ENCODE results near the gene RAB30. TPM values are rescaled to one million over a fixed set of nuclear protein-coding genes. Genes with fewer than 3 reads are reported as not detected.

Gene RAB30
- polyA plus RNA-seq, 2 donors: 0.90 to 1.8 TPM

GRCh38 chr11:83006877-83007330 lies 64.8 kb downstream of the RAB30 start:
- Histone ChIP-seq H3K9me3 (ENCODE audit: control insufficient read depth in 2 of 2, insufficient read depth in 1 of 2, low read depth in 1 of 2, low read length in 1 of 2) (no peaks in the 10 kb centered on the region), H3K27me3 (ENCODE audit: control insufficient read depth in 1 of 2, insufficient read depth in 2 of 2, low read length in 2 of 2) (no peaks in the 10 kb centered on the region), H3K36me3 (ENCODE audit: control insufficient read depth in 2 of 2, insufficient read depth in 2 of 2, low read length in 1 of 2) (no peaks in the 10 kb centered on the region), H3K27ac (ENCODE audit: low read depth in 2 of 2, low read length in 1 of 2) (no peak overlapping the region), H3K4me1 (ENCODE audit: control insufficient read depth in 2 of 2, insufficient read depth in 2 of 2, low read length in 1 of 2) (peaks cover 0 to 7% of the 10 kb centered on the region in 2 donors), H3K4me3 (ENCODE audit: low read depth in 1 of 2, low read length in 2 of 2) (no peak overlapping the region)
- 50 to 69% methylated on average over 1 of the region's 1 CpG for WGBS, 2 donors

GRCh38 chr11:83004746-83005556 lies 66.7 kb downstream of the RAB30 start:
- no peaks in the 10 kb centered on the region for H3K9me3 ChIP-seq (ENCODE audit: control insufficient read depth in 2 of 2, insufficient read depth in 1 of 2, low read depth in 1 of 2, low read length in 1 of 2)
- peaks cover 0 to 7% of the 10 kb centered on the region in 2 donors for H3K4me1 ChIP-seq (ENCODE audit: control insufficient read depth in 2 of 2, insufficient read depth in 2 of 2, low read length in 1 of 2)
- WGBS, 2 donors: 85 to 90% methylated on average over 2 of the region's 2 CpGs
- H3K27ac ChIP-seq (ENCODE audit: low read depth in 2 of 2, low read length in 1 of 2): no peak overlapping the region
- no peaks in the 10 kb centered on the region for H3K36me3 ChIP-seq (ENCODE audit: control insufficient read depth in 2 of 2, insufficient read depth in 2 of 2, low read length in 1 of 2)
- H3K27me3 ChIP-seq (ENCODE audit: control insufficient read depth in 1 of 2, insufficient read depth in 2 of 2, low read length in 2 of 2): no peaks in the 10 kb centered on the region
- no peak overlapping the region for H3K4me3 ChIP-seq (ENCODE audit: low read depth in 1 of 2, low read length in 2 of 2)

- Histone ChIP-seq H3K27ac (ENCODE audit: low read depth in 2 of 2, low read length in 1 of 2) (no peak overlapping the region), H3K36me3 (ENCODE audit: control insufficient read depth in 2 of 2, insufficient read depth in 2 of 2, low read length in 1 of 2) (no peaks in the 10 kb centered on the region), H3K4me1 (ENCODE audit: control insufficient read depth in 2 of 2, insufficient read depth in 2 of 2, low read length in 1 of 2) (peaks cover 0 to 2% of the 10 kb centered on the region in 2 donors), H3K4me3 (ENCODE audit: low read depth in 1 of 2, low read length in 2 of 2) (no peak overlapping the region), H3K9me3 (ENCODE audit: control insufficient read depth in 2 of 2, insufficient read depth in 1 of 2, low read depth in 1 of 2, low read length in 1 of 2) (no peaks in the 10 kb centered on the region), H3K27me3 (ENCODE audit: control insufficient read depth in 1 of 2, insufficient read depth in 2 of 2, low read length in 2 of 2) (no peaks in the 10 kb centered on the region)
- 97% methylated on average over 3 of the region's 3 CpGs for WGBS, 2 donors
Measured at GRCh38 chr11:83002522-83002921, 69.2 kb downstream of the RAB30 start.

- no peaks in the 10 kb centered on the region for H3K36me3 ChIP-seq (ENCODE audit: control insufficient read depth in 2 of 2, insufficient read depth in 2 of 2, low read length in 1 of 2)
- H3K9me3 ChIP-seq (ENCODE audit: control insufficient read depth in 2 of 2, insufficient read depth in 1 of 2, low read depth in 1 of 2, low read length in 1 of 2): no peaks in the 10 kb centered on the region
- WGBS, 2 donors: 69 to 80% methylated on average over 3 of the region's 3 CpGs
- H3K4me3 ChIP-seq (ENCODE audit: low read depth in 1 of 2, low read length in 2 of 2): no peak overlapping the region
- H3K27ac ChIP-seq (ENCODE audit: low read depth in 2 of 2, low read length in 1 of 2): no peak overlapping the region
- H3K27me3 ChIP-seq (ENCODE audit: control insufficient read depth in 1 of 2, insufficient read depth in 2 of 2, low read length in 2 of 2): no peaks in the 10 kb centered on the region
- H3K4me1 ChIP-seq (ENCODE audit: control insufficient read depth in 2 of 2, insufficient read depth in 2 of 2, low read length in 1 of 2): peaks cover 0 to 2% of the 10 kb centered on the region in 2 donors
Measured at GRCh38 chr11:83002053-83002452, 69.6 kb downstream of the RAB30 start.

- no peak overlapping the region for H3K4me3 ChIP-seq (ENCODE audit: low read depth in 1 of 2, low read length in 2 of 2)
- H3K27ac ChIP-seq (ENCODE audit: low read depth in 2 of 2, low read length in 1 of 2): no peak overlapping the region
- peaks cover 0 to 4% of the 10 kb centered on the region in 2 donors for H3K4me1 ChIP-seq (ENCODE audit: control insufficient read depth in 2 of 2, insufficient read depth in 2 of 2, low read length in 1 of 2)
- no peaks in the 10 kb centered on the region for H3K9me3 ChIP-seq (ENCODE audit: control insufficient read depth in 2 of 2, insufficient read depth in 1 of 2, low read depth in 1 of 2, low read length in 1 of 2)
- no peaks in the 10 kb centered on the region for H3K27me3 ChIP-seq (ENCODE audit: control insufficient read depth in 1 of 2, insufficient read depth in 2 of 2, low read length in 2 of 2)
- H3K36me3 ChIP-seq (ENCODE audit: control insufficient read depth in 2 of 2, insufficient read depth in 2 of 2, low read length in 1 of 2): no peaks in the 10 kb centered on the region
- WGBS, 2 donors: 95 to 96% methylated on average over 6 of the region's 6 CpGs
Measured at GRCh38 chr11:83000381-83000780, 71.3 kb downstream of the RAB30 start.

GRCh38 chr11:82999232-82999631 lies 72.5 kb downstream of the RAB30 start:
- no peaks in the 10 kb centered on the region for H3K27me3 ChIP-seq (ENCODE audit: control insufficient read depth in 1 of 2, insufficient read depth in 2 of 2, low read length in 2 of 2)
- H3K4me3 ChIP-seq (ENCODE audit: low read depth in 1 of 2, low read length in 2 of 2): no peak overlapping the region
- H3K4me1 ChIP-seq (ENCODE audit: control insufficient read depth in 2 of 2, insufficient read depth in 2 of 2, low read length in 1 of 2): peaks cover 0 to 4% of the 10 kb centered on the region in 2 donors
- H3K36me3 ChIP-seq (ENCODE audit: control insufficient read depth in 2 of 2, insufficient read depth in 2 of 2, low read length in 1 of 2): no peaks in the 10 kb centered on the region
- H3K9me3 ChIP-seq (ENCODE audit: control insufficient read depth in 2 of 2, insufficient read depth in 1 of 2, low read depth in 1 of 2, low read length in 1 of 2): no peaks in the 10 kb centered on the region
- no peak overlapping the region for H3K27ac ChIP-seq (ENCODE audit: low read depth in 2 of 2, low read length in 1 of 2)

GRCh38 chr11:82998697-82999096 lies 73.0 kb downstream of the RAB30 start:
- Histone ChIP-seq H3K27me3 (ENCODE audit: control insufficient read depth in 1 of 2, insufficient read depth in 2 of 2, low read length in 2 of 2) (no peaks in the 10 kb centered on the region), H3K27ac (ENCODE audit: low read depth in 2 of 2, low read length in 1 of 2) (no peak overlapping the region), H3K9me3 (ENCODE audit: control insufficient read depth in 2 of 2, insufficient read depth in 1 of 2, low read depth in 1 of 2, low read length in 1 of 2) (no peaks in the 10 kb centered on the region), H3K36me3 (ENCODE audit: control insufficient read depth in 2 of 2, insufficient read depth in 2 of 2, low read length in 1 of 2) (no peaks in the 10 kb centered on the region), H3K4me1 (ENCODE audit: control insufficient read depth in 2 of 2, insufficient read depth in 2 of 2, low read length in 1 of 2) (peaks cover 0 to 4% of the 10 kb centered on the region in 2 donors), H3K4me3 (ENCODE audit: low read depth in 1 of 2, low read length in 2 of 2) (no peak overlapping the region)
- WGBS, 2 donors: 94% methylated on average over 2 of the region's 2 CpGs

- 45 to 47% methylated on average over 14 of the region's 14 CpGs for WGBS, 2 donors
Measured at GRCh38 chr11:82996966-82997606, 74.6 kb downstream of the RAB30 start.

GRCh38 chr11:82995754-82996398 lies 75.8 kb downstream of the RAB30 start:
- Histone ChIP-seq H3K4me3 (ENCODE audit: low read depth in 1 of 2, low read length in 2 of 2) (no peak overlapping the region), H3K9me3 (ENCODE audit: control insufficient read depth in 2 of 2, insufficient read depth in 1 of 2, low read depth in 1 of 2, low read length in 1 of 2) (no peaks in the 10 kb centered on the region), H3K4me1 (ENCODE audit: control insufficient read depth in 2 of 2, insufficient read depth in 2 of 2, low read length in 1 of 2) (peaks cover 0 to 4% of the 10 kb centered on the region in 2 donors), H3K27ac (ENCODE audit: low read depth in 2 of 2, low read length in 1 of 2) (peak overlapping the region in 1 of 2 donors; percentile 57), H3K27me3 (ENCODE audit: control insufficient read depth in 1 of 2, insufficient read depth in 2 of 2, low read length in 2 of 2) (peaks cover 0 to 4% of the 10 kb centered on the region in 2 donors), H3K36me3 (ENCODE audit: control insufficient read depth in 2 of 2, insufficient read depth in 2 of 2, low read length in 1 of 2) (no peaks in the 10 kb centered on the region)
- 34 to 45% methylated on average over 4 of the region's 4 CpGs for WGBS, 2 donors

More at GRCh38 chr11:82996966-82997606, 74.6 kb downstream of the RAB30 start:
- peak overlapping the region in 1 of 2 donors; percentile 6 for H3K27ac ChIP-seq (ENCODE audit: low read depth in 2 of 2, low read length in 1 of 2)
- no peak overlapping the region for H3K4me3 ChIP-seq (ENCODE audit: low read depth in 1 of 2, low read length in 2 of 2)
- no peaks in the 10 kb centered on the region for H3K36me3 ChIP-seq (ENCODE audit: control insufficient read depth in 2 of 2, insufficient read depth in 2 of 2, low read length in 1 of 2)
- peaks cover 0 to 4% of the 10 kb centered on the region in 2 donors for H3K27me3 ChIP-seq (ENCODE audit: control insufficient read depth in 1 of 2, insufficient read depth in 2 of 2, low read length in 2 of 2)
- no peaks in the 10 kb centered on the region for H3K9me3 ChIP-seq (ENCODE audit: control insufficient read depth in 2 of 2, insufficient read depth in 1 of 2, low read depth in 1 of 2, low read length in 1 of 2)
- peaks cover 0 to 4% of the 10 kb centered on the region in 2 donors for H3K4me1 ChIP-seq (ENCODE audit: control insufficient read depth in 2 of 2, insufficient read depth in 2 of 2, low read length in 1 of 2)

Measured in esophagus (tissue), 2 donors.